Mucosa of descending colon (tissue), 3 donors: ENCODE measurements around the gene PLEKHM3. TPM values are rescaled to one million over a fixed set of nuclear protein-coding genes. Genes with fewer than 3 reads are reported as not detected.

ENCODE experiments used
- ATAC-seq: fragments of 200-7000 bp; cut with Tn5 transposase; one replicate; pipeline ENCODE4 v1.9.1; 2020; ENCODE audit warnings: mild to moderate bottlenecking, moderate library complexity
- DNase-seq, 3 donors: peaks; one replicate each; pipeline ENCODE4 v3.0.0-alpha.2; 2020
- H3K36me3 ChIP-seq: fragments of 200-600 bp; one replicate; pipeline ENCODE4 v1.8.0; 2021; ENCODE audit warnings: low read depth, mild to moderate bottlenecking
- H3K4me1 ChIP-seq: fragments of 200-600 bp; one replicate; pipeline ENCODE4 v1.8.0; 2021; ENCODE audit warnings: low read depth, mild to moderate bottlenecking
- H3K4me3 ChIP-seq: fragments of 200-600 bp; one replicate; pipeline ENCODE4 v1.8.0; 2021; ENCODE audit warnings: mild to moderate bottlenecking
- H3K9me3 ChIP-seq: fragments of 200-600 bp; one replicate; pipeline ENCODE4 v1.8.0; 2021; ENCODE audit warnings: mild to moderate bottlenecking
- CTCF ChIP-seq: fragments of 200-600 bp; IDR thresholded peaks from one replicate; pipeline ENCODE4 v1.8.0; 2022; ENCODE audit warnings: antibody characterized with exemption, mild to moderate bottlenecking
- intact Hi-C, 2 donors: fragments of 100-400 bp; cut with DNase I in 1 of 2; cut with micrococcal nuclease in 1 of 2; formaldehyde crosslinking; loops; one replicate each; pipeline versions ENCODE4 v1.11.0 to v1.11.1; 2022; cut with DNase I, micrococcal nuclease
- total RNA-seq, 3 donors: library from RNA; stranded (reverse); fragmentation: NEBNext Ultra II Directional in 2 of 3; extraction: Animal tissue kit (Norgen Biotek cat#: 25700) in 2 of 3; gene quantifications; one replicate each; pipeline versions ENCODE4 v1.2.1 to v1.2.4, GENCODE V29; 2021 to 2023
- donor health status: DM: no; HTN: no; CAD: no; lungs with moderate emphysema.
- donor health status: DM: no; HTN: no; CAD: no.
- donor health status: DM: no; HTN: yes; CAD: no.

The PLEKHM3 gene
- total RNA-seq, 3 donors from 2014 or later, result 9.7 to 21.1 (median 12.9) TPM

DNA sequence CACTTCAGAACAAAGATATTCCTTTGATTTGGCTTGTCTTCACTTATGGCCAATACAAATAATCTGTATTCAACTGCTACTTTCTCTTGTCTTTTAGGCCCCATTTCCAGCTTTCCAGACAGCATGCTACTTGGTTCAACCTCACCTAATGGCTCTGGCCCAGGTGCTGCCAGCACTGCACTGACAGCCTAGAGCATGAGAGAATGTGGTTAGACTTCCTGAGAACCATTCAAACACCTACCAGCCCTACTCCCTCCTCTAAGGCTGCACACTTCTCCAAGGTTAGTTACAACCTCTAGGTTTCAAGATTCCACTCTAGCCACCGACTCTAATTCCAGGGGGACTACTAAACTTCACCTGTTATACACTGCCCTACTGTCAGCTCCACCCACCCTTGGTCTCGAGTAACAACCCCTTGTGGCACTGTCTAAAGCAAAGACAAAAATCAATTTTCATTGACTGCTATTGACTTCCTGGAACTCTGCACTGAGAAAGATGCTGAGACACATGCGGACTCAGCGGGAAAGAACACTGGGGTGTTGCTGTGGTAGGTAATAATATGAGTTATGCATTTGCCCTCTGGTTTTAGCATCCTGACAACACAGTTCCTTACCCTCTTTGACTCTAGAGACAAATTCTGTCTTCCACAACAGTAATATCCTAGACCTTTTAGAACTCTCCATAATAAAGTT, 38.2 kb downstream of the PLEKHM3 start:
- intact Hi-C loops, result no loop called here
- no peak for TF ChIP-seq CTCF
- no peaks in the 10 kb centered on the region for H3K36me3 ChIP-seq
- no peak for DNase-seq
- no peaks in the 10 kb centered on the region for H3K4me1 ChIP-seq
- ATAC-seq, result no peak
- no peaks in the 10 kb centered on the region for H3K9me3 ChIP-seq
- no peak overlapping the region for H3K4me3 ChIP-seq

DNA sequence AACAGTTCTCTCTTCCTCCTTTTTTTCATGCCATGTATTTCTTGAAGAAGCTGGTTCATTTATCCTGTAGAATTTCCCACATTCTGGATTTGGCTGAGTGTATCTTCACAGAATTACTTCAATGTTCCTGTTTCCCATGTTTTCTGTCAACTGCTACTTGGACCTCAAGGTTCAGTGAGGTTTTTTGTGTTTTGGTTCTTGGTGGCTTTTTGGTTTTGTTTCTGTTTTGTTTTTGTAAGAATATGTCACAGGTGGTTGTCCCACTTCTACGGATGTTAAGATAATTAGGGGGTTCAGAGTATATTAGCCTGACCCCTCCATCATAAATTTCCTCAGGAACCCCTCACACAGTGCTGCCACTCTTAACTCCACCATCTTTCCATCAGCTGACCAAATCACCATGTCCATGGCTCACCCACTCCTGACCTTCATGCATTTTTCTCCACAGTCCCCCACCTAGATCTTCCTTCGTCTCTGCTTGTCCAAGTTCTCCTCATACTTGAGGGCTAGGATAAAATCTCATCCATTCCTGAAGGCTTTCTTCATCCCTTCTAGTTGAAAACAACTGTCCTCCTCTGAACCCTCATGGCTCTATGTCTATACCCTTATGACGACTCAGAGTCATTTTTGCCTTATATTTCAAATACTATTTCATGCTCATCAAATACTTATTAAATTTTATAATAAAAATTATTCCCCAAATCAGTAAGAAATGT, 40.4 kb downstream of the PLEKHM3 start:
- ATAC-seq (no peak), DNase-seq (no peak)
- intact Hi-C loops, result no loop called here
- no peaks in the 10 kb centered on the region for H3K36me3 ChIP-seq
- no peak overlapping the region for H3K4me3 ChIP-seq
- TF ChIP-seq CTCF, result no peak
- H3K9me3 ChIP-seq, result no peaks in the 10 kb centered on the region
- H3K4me1 ChIP-seq, result no peaks in the 10 kb centered on the region

GRCh38 chr2:207983641-207984042, 41.7 kb downstream of the PLEKHM3 start:
- H3K36me3 ChIP-seq, result no peaks in the 10 kb centered on the region
- TF ChIP-seq CTCF, result no peak
- H3K9me3 ChIP-seq, result no peaks in the 10 kb centered on the region
- ATAC-seq (peak; percentile 50), DNase-seq (no peak)
- no peaks in the 10 kb centered on the region for H3K4me1 ChIP-seq
- no peak overlapping the region for H3K4me3 ChIP-seq
- intact Hi-C loops, result no loop called here

GRCh38 chr2:207978177-207978948, 47.0 kb downstream of the PLEKHM3 start:
- Histone ChIP-seq H3K36me3 (no peaks in the 10 kb centered on the region), H3K4me1 (no peaks in the 10 kb centered on the region), H3K9me3 (no peaks in the 10 kb centered on the region), H3K4me3 (no peak overlapping the region)
- intact Hi-C loops, result loop anchor here in 1 of 2 donors (10.0 kb wide), 1 partner anchor 214 kb away; the partner anchor contains the start of gene FZD5
- TF ChIP-seq CTCF, result no peak
- no peak for DNase-seq
- no peak for ATAC-seq

DNA sequence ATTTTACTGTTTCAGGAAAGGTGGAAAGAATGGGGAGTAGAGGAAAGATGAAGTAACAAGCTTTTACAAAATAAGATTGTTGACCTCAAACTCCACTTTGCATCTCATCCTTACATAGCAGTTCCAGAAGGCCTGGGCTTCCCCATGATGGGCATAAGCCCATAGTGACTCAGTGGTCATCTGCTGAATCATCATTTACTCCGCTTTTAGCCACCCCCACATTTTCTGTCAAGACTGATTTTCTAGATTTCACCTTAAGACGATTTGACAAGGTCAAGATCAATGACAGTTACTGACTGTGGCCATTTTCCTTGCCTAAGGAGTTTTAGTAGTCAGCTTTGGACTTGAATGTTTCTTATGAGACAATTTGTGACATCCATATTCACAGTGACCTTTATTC, 49.4 kb downstream of the PLEKHM3 start:
- intact Hi-C loops, result loop anchor here in 1 of 2 donors (10.0 kb wide), 1 partner anchor 211 kb away; the partner anchor contains the start of gene FZD5
- no peaks in the 10 kb centered on the region for H3K36me3 ChIP-seq
- H3K4me1 ChIP-seq, result no peaks in the 10 kb centered on the region
- ATAC-seq, result no peak
- TF ChIP-seq CTCF, result no peak
- DNase-seq, result no peak
- no peaks in the 10 kb centered on the region for H3K9me3 ChIP-seq
- no peak overlapping the region for H3K4me3 ChIP-seq
